ENCODE measurements around the gene NTRK3.

DNA sequence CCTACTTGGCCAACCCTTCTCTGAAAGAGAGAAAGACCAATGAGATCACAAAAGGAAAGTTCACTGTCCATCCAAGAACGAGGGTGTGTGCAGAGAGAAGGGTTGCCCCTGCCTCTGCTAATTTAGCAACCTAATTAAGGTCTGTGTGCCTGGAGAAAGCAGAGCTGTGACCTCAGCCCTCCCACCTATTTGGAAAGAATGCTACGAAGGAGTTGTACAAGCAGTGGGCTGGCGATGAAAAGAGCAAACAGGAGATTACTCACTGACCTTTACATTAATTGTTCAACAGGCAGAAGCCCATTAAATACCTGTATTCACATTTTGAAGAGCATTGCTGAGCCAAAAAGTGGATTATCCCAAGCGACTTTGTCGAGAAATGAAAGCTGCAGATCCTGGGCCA is 314.9 kb downstream of the NTRK3 start:
- TF ChIP-seq, protein P1, sequence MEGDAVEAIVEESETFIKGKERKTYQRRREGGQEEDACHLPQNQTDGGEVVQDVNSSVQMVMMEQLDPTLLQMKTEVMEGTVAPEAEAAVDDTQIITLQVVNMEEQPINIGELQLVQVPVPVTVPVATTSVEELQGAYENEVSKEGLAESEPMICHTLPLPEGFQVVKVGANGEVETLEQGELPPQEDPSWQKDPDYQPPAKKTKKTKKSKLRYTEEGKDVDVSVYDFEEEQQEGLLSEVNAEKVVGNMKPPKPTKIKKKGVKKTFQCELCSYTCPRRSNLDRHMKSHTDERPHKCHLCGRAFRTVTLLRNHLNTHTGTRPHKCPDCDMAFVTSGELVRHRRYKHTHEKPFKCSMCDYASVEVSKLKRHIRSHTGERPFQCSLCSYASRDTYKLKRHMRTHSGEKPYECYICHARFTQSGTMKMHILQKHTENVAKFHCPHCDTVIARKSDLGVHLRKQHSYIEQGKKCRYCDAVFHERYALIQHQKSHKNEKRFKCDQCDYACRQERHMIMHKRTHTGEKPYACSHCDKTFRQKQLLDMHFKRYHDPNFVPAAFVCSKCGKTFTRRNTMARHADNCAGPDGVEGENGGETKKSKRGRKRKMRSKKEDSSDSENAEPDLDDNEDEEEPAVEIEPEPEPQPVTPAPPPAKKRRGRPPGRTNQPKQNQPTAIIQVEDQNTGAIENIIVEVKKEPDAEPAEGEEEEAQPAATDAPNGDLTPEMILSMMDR (IDR thresholded peaks at IDR 0.05; ENCODE audit: low read depth, low read length, poor library complexity, severe bottlenecking), result no peak
- no peak for TF ChIP-seq EZH2phosphoT487 (IDR thresholded peaks at IDR 0.05; ENCODE audit: borderline replicate concordance, low read length)
